Kidney epithelial cell (primary cell): Measurements from ENCODE around the gene CORO2A. TPM values are rescaled to one million over a fixed set of nuclear protein-coding genes. Genes with fewer than 3 reads are reported as not detected.

Experiments used
- DNase-seq: peaks from one replicate; pipeline ENCODE4 v3.0.0-alpha.2; 2010; ENCODE audit warnings: low read depth
- H3K27me3 ChIP-seq: 2 replicates; pipeline ENCODE4 v1.6.0; 2011; ENCODE audit warnings: low read length; ENCODE audit not compliant: control insufficient read depth, insufficient read depth
- H3K36me3 ChIP-seq: 2 replicates; pipeline ENCODE4 v1.5.1; 2011; ENCODE audit warnings: low read length; ENCODE audit not compliant: control insufficient read depth, insufficient read depth
- H3K4me3 ChIP-seq: 2 replicates; pipeline ENCODE4 v1.5.1; 2011; ENCODE audit warnings: low read depth, mild to moderate bottlenecking, control low read depth, low read length
- total RNA-seq: library from RNA; depleted of rRNA; stranded (reverse); fragments of >200 nt; gene quantifications from 2 replicates; pipeline ENCODE4 v1.2.3, GENCODE V29; 2015
- TF ChIP-seq, protein P1 (sequence below): IDR thresholded peaks from 2 replicates; pipeline ENCODE4 v1.5.1; 2011; ENCODE audit warnings: mild to moderate bottlenecking, moderate library complexity, low read length, control low read depth, inconsistent platforms; ENCODE audit not compliant: insufficient read depth, poor library complexity, severe bottlenecking

Gene CORO2A
- total RNA-seq, 1 donor from 2014 or later, result 7.8 TPM

DNA sequence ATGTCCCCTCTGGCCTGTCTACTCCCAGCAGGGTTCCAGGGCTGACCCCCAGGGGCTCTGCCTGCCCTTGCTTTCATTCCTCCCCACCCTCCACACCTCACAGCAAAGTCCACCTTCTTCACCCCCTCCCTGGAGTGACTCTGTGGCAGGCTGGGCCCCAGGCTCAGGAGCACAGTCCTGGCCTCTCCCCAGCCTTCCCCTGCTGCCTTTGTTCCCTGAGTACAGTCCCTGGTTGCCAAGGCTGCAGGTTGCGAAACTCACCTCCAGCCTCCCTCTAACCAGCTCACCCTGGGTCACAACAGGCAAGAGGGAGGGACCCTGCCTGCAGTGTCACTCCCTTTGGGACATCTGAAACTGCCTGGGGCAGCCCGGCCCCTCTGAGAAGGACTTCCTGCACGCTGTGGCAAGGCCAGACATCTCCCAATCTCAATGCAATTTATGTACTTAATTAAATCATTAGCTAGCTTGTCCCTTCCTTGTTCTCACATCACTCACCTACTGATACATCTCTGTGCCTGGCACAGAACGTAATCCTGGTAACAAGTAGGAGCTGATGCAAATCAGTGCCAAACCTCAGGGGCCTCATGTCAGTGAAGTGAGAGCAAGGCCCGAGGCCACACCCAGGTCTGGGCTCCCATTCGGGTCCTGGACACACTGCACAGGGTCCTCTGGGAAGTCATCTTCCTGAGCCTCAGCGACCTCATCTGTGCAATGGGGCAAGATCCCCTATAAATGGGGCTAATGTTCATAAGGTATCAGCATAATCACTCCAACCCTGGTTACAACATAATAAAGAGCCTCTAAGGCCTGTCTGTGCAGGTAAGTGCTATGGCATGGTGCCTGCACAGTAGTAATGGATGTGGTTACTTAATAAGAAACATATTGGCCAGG, 46.1 kb downstream of the CORO2A start:
- TF ChIP-seq, protein P1, sequence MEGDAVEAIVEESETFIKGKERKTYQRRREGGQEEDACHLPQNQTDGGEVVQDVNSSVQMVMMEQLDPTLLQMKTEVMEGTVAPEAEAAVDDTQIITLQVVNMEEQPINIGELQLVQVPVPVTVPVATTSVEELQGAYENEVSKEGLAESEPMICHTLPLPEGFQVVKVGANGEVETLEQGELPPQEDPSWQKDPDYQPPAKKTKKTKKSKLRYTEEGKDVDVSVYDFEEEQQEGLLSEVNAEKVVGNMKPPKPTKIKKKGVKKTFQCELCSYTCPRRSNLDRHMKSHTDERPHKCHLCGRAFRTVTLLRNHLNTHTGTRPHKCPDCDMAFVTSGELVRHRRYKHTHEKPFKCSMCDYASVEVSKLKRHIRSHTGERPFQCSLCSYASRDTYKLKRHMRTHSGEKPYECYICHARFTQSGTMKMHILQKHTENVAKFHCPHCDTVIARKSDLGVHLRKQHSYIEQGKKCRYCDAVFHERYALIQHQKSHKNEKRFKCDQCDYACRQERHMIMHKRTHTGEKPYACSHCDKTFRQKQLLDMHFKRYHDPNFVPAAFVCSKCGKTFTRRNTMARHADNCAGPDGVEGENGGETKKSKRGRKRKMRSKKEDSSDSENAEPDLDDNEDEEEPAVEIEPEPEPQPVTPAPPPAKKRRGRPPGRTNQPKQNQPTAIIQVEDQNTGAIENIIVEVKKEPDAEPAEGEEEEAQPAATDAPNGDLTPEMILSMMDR, result no peak
- H3K4me3 ChIP-seq, result no peak overlapping the region
- peak; percentile 18 for DNase-seq
- no peaks in the 10 kb centered on the region for H3K27me3 ChIP-seq
- H3K36me3 ChIP-seq, result no peaks in the 10 kb centered on the region

DNA sequence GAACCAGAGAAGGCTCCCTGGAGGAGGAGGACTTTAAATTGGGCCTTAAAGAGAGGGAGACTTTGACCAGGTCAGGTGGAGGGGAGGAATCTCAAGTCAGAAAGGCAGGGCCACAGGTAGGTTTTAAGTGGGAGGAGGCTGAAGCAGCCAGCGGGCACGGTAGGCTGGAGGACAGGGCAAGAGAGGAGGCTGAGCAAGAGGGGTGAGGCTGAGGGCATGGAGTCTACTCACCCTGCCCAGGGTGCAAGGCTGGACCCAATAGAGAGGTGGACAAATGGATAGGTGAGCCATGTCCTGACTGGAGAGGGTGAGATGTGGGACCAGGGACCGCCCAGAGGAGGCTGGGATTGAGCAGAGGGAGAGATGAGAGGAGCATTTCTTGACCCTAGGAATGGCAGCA, 47.8 kb downstream of the CORO2A start:
- TF ChIP-seq, protein P1, result no peak
- DNase-seq, result no peak
- Histone ChIP-seq H3K27me3 (no peaks in the 10 kb centered on the region), H3K36me3 (no peaks in the 10 kb centered on the region), H3K4me3 (no peak overlapping the region)

DNA sequence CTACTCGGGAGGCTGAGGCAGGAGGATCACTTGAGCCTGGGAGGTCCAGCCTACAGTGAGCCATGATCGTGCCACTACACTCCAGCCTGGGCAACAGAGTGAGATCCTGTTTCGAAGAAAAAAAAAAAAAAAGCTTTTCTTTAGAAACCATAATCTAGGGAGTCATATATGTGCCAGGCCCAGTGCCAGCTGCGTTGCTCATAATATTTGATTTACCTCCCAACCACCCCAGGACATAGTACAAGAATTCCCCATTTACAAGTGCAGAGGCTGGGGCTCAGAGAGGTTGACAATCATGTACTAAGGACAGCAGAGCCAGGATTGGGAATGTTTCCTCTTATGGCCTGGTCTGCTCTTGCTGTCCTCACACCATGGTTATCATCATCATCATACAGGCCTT, 48.4 kb downstream of the CORO2A start:
- Histone ChIP-seq H3K4me3 (no peak overlapping the region), H3K27me3 (no peaks in the 10 kb centered on the region), H3K36me3 (no peaks in the 10 kb centered on the region)
- TF ChIP-seq, protein P1, result no peak
- no peak for DNase-seq

DNA sequence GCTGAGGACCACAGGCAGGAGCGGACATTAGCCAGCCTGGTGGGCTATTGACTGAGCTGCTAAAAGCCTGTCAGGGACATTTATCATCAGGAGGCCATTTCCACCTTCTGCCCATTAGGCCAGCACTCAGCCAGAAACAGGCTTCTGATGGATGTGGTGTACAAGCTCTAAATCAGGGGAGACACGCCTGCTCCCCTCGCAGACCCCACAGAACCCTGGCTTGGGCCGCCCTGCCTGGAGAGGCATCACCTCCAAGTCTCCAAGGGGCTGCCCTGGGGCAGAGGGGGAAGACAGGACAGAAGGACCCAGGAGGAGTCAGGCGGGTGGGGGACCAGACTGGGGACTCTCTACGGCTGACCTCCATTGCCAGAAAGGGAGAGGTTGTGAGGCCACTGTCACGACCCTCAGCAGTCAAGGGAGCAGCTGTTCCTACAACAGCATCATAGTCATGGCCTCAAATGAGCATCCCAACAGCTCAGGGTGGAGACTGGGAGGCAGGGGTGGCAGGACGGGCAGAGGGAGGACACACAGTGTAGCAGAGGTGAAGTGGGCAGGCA, 49.4 kb downstream of the CORO2A start:
- H3K36me3 ChIP-seq, result no peaks in the 10 kb centered on the region
- H3K4me3 ChIP-seq, result no peak overlapping the region
- H3K27me3 ChIP-seq, result no peaks in the 10 kb centered on the region
- no peak for DNase-seq
- TF ChIP-seq, protein P1, result no peak

DNA sequence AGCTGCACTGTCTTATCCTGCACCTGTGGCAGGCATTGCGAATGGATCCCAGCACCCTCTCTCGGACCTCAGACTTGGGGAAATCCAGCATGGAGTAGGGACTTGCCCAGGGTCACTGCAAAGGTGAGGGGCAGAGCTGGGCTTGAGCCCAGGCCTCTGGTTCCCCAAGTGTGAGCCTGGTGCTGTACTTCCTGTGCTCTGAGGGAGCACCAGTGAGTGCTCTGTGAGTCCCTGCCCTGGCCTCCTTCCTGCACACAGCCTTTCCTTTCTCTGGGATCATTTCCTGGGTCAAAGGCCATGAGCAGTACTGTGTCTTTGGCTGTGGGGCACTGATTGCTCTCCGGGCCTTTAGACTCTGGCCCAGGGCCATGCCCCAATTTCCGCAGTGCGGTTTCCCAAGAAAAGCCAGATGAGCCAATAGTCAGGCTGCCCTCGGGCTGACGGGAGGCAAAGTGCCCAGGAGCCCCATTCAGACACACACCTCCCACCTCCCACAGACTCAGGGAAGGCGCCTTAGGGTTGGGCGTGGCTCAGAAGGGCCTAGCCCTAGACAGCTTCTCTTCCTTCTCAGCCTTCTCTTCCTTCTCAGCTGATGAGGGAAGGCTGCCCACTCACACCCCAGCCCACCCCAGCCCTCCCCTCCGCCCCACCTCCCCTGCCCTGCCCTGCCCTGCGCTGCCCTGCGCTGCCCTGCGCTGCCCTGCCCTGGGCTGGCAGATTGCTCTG, 50.1 kb downstream of the CORO2A start:
- no peak overlapping the region for H3K4me3 ChIP-seq
- no peaks in the 10 kb centered on the region for H3K36me3 ChIP-seq
- DNase-seq, result no peak
- H3K27me3 ChIP-seq, result no peaks in the 10 kb centered on the region
- TF ChIP-seq, protein P1, result no peak
